Neural crest cell (in vitro differentiated cells): ENCODE measurements around the gene EHD1. TPM values are rescaled to one million over a fixed set of nuclear protein-coding genes. Genes with fewer than 3 reads are reported as not detected.
A peak's percentile ranks its signal among the peaks of the same experiment; 100 is the strongest.

Experiments used
- DNase-seq: peaks from one replicate; pipeline ENCODE4 v3.0.0; 2021; ENCODE audit warnings: low read depth, mixed read lengths, low spot score
- H3K27ac Mint-ChIP-seq: one replicate; pipeline ENCODE4 v1.8.0; 2021; ENCODE audit warnings: mild to moderate bottlenecking, mixed read lengths; ENCODE audit not compliant: unreplicated experiment
- H3K27me3 Mint-ChIP-seq: 2 replicates; pipeline ENCODE4 v1.8.0; 2021; ENCODE audit warnings: low read depth, mild to moderate bottlenecking, mixed read lengths
- H3K36me3 Mint-ChIP-seq: 2 replicates; pipeline ENCODE4 v1.8.0; 2021; ENCODE audit warnings: low read depth, mild to moderate bottlenecking, mixed read lengths
- H3K4me1 Mint-ChIP-seq: 2 replicates; pipeline ENCODE4 v1.8.0; 2021; ENCODE audit warnings: mixed read lengths
- H3K4me3 Mint-ChIP-seq: one replicate; pipeline ENCODE4 v1.8.0; 2021; ENCODE audit warnings: mild to moderate bottlenecking, mixed read lengths
- H3K9me3 Mint-ChIP-seq: 2 replicates; pipeline ENCODE4 v1.8.0; 2021; ENCODE audit warnings: mixed read lengths
- total RNA-seq: library from RNA; stranded (reverse); gene quantifications from 2 replicates; pipeline ENCODE4 v1.2.1, GENCODE V29; 2021
- TF ChIP-seq, protein P1 (sequence below): fragments of 200-600 bp; sonication (generic); conservative IDR thresholded peaks from 2 replicates; pipeline ENCODE4 v1.5.0; 2021; ENCODE audit warnings: antibody characterized with exemption, mild to moderate bottlenecking

EHD1 gene
- total RNA-seq, 1 donor from 2014 or later = 74.2 TPM

DNA sequence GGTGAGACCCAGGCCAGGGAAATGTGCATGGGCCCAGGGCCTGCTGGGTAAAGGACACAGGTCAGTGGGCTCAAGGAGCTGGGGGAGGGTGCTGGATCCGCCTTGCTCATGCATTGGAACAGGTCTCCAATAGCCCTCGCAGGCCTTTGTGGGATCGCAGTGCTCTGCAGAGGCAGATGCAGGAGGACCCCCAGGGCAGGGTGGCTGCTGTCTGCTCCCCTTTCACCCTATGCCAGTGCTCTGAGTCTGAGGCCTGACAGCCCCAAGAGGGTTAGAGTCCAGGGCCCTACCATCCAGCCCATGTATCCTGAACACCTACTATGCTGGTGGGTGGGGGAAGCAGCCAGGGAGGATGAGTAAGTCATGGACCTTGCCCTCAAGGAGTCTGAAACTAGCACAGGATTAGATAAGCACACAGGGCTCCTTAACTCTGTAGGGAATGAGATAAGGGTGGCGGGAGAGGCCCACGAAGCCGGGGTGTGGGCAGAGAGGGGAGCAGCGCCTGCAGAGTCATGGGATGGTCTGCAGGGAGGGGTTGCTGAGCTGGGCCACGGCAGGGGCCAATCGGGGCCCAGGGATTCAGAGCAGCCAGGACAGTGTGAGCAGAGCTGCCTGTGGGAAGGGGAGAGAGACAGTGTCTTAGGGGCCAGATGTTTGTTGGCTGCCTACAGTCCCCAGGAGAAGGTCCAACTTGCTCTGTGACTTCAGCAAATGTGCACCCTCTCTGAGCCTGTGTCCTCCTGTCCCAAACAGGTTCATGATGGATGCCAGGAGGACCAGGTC lies 10.5 kb upstream of the EHD1 start:
- DNase-seq = no peak
- no peaks in the 10 kb centered on the region for H3K36me3 Mint-ChIP-seq
- no peaks in the 10 kb centered on the region for H3K9me3 Mint-ChIP-seq
- H3K27ac Mint-ChIP-seq = peak overlapping the region; percentile 19
- no peak overlapping the region for H3K4me3 Mint-ChIP-seq
- H3K4me1 Mint-ChIP-seq = peaks cover 15% of the 10 kb centered on the region
- H3K27me3 Mint-ChIP-seq = no peaks in the 10 kb centered on the region
- TF ChIP-seq, protein P1, sequence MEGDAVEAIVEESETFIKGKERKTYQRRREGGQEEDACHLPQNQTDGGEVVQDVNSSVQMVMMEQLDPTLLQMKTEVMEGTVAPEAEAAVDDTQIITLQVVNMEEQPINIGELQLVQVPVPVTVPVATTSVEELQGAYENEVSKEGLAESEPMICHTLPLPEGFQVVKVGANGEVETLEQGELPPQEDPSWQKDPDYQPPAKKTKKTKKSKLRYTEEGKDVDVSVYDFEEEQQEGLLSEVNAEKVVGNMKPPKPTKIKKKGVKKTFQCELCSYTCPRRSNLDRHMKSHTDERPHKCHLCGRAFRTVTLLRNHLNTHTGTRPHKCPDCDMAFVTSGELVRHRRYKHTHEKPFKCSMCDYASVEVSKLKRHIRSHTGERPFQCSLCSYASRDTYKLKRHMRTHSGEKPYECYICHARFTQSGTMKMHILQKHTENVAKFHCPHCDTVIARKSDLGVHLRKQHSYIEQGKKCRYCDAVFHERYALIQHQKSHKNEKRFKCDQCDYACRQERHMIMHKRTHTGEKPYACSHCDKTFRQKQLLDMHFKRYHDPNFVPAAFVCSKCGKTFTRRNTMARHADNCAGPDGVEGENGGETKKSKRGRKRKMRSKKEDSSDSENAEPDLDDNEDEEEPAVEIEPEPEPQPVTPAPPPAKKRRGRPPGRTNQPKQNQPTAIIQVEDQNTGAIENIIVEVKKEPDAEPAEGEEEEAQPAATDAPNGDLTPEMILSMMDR = no peak

DNA sequence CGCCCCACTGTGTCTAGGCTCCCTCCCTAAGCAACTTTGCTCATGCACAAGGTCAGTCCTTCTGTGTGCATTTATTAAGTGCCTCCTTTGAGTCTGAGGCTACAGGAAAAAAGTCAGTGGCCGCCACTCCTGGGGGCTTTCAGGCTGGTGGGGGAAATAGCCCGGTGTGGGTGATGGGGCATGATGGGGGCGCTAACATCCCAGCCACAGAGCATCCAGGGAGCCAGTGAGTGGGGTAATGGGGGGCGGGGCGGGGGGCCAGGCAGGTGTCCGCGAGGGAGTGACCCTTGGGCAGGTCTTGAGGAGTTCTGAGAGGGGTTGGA lies 9.9 kb upstream of the EHD1 start:
- no peaks in the 10 kb centered on the region for H3K27me3 Mint-ChIP-seq
- TF ChIP-seq, protein P1 = no peak
- H3K4me3 Mint-ChIP-seq = peak overlapping the region; percentile 62
- H3K36me3 Mint-ChIP-seq = no peaks in the 10 kb centered on the region
- no peaks in the 10 kb centered on the region for H3K9me3 Mint-ChIP-seq
- DNase-seq = no peak
- H3K4me1 Mint-ChIP-seq = peaks cover 15% of the 10 kb centered on the region
- H3K27ac Mint-ChIP-seq = peak overlapping the region; percentile 12

DNA sequence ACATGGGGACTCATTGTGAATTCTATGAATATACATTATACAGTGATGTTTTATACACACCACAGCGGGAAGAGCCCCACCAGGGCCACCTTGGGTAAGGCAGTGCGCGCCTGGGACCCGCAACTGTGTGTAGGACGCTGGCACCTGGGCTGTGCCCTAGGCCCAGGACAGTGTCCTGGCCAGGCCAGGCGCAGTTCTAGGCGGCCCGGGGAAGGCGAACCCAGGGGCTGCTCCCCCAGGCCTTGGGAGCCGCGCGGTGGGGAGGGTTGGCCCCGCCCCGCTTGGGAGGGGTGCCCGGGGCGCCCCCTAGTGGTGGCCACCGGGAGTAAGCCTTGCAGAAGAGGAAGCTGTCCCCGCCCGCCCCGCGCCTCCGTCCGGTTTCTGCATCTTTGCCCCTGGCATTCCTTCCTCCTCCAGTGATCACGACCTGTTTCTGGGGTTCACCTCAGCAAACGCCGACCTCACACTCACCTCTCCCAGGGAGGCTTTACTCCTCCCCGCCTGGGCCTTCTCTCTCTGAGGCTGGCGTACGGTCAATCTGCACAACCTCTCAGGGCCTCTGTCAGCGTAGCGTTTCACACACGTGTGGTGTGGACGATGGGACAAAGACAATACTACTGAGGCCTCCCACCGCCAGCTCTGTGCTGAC lies 9.5 kb upstream of the EHD1 start:
- peak; percentile 80 for DNase-seq
- H3K4me1 Mint-ChIP-seq = peaks cover 15% of the 10 kb centered on the region
- H3K27me3 Mint-ChIP-seq = no peaks in the 10 kb centered on the region
- TF ChIP-seq, protein P1 = peak; percentile 99
- H3K36me3 Mint-ChIP-seq = no peaks in the 10 kb centered on the region
- H3K27ac Mint-ChIP-seq = peak overlapping the region; percentile 90
- H3K4me3 Mint-ChIP-seq = peak overlapping the region; percentile 62
- H3K9me3 Mint-ChIP-seq = no peaks in the 10 kb centered on the region

DNA sequence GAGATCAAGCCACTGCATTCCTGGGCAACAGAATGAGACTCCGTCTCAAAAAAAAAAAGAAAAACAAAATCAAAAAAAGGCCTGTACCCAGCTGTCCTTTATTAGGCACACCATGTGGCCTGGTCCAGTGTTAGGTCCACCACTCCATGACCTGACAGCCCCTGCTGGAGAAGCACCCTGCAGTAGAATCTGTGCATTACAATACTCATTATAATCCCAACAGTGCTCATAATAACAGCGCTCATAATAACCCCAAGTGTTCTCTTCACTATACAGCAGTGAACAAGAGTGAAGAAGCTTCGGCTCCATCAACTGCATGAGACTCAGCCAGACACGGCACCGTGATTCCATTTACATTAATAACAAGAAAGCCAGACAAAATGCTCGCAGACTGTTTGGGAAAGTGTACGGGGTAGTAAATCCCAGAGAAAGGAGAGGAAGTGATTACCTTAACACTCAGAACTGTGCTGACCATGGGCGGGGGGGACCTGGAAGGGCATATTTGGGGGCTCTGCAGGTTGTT lies 8.9 kb upstream of the EHD1 start:
- no peak overlapping the region for H3K4me3 Mint-ChIP-seq
- H3K27ac Mint-ChIP-seq = no peak overlapping the region
- no peak for DNase-seq
- TF ChIP-seq, protein P1 = no peak
- H3K36me3 Mint-ChIP-seq = no peaks in the 10 kb centered on the region
- peaks cover 15% of the 10 kb centered on the region for H3K4me1 Mint-ChIP-seq
- no peaks in the 10 kb centered on the region for H3K9me3 Mint-ChIP-seq
- H3K27me3 Mint-ChIP-seq = no peaks in the 10 kb centered on the region

DNA sequence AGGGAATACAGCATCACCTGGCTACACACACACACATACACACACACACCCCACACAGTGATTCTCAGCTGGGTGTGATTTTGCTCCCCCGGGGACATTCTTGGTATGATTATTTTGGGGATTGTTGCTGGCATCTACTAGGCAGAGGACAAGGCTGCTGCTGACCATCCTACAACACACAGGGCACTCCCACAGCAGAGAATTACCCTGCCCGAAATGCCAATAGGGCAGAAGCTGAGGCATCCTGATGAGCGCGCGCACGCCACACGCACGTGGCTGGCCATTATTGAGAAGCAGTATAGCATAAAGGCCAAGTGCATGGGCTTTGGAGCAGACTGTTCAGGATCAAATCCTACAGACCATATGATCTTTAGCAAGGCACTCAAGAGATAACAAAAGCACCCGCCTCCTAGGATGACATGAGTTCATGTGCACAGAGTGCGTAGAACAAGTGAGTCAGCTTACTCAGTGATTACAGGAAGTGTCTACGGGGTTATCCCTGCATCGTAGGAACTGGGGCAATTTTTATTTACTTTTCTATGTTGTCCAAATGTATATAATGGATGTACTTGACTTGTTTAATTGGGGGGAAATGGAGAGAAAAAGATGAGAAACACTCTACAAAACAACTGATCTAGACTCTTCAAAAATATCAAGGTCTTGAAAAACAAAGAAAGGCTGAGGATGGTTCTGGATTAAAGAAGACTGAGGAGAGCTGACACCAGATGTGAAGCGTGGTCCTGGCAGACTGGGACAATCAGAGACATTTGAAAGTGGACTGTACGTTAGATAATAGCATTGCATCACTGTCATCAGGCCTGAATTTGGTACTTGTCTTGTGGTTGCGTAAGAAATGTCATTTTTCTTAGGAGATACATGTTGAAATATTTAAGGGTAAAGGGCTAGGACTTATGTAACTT lies 7.2 kb upstream of the EHD1 start:
- TF ChIP-seq, protein P1 = no peak
- no peaks in the 10 kb centered on the region for H3K9me3 Mint-ChIP-seq
- no peak for DNase-seq
- no peak overlapping the region for H3K4me3 Mint-ChIP-seq
- no peaks in the 10 kb centered on the region for H3K27me3 Mint-ChIP-seq
- no peak overlapping the region for H3K27ac Mint-ChIP-seq
- H3K36me3 Mint-ChIP-seq = no peaks in the 10 kb centered on the region
- peaks cover 18% of the 10 kb centered on the region for H3K4me1 Mint-ChIP-seq
